Adrenal gland (tissue), 12 donors: ENCODE results near the gene LPCAT2. TPM values are rescaled to one million over a fixed set of nuclear protein-coding genes. Genes with fewer than 3 reads are reported as not detected.

Experiments
- DNase-seq, 7 donors: peaks; one replicate each; pipeline ENCODE4 v3.0.0-alpha.2; 2019 to 2020
- H3K27ac ChIP-seq, 5 donors: fragments of 200-600 bp; sonication (generic) in 4 of 5; 1 replicate in 3 of 5; 2 replicates in 2 of 5; pipeline versions ENCODE4 v1.5.1 to v1.8.0; 2016 to 2020; ENCODE audit warnings: mild to moderate bottlenecking in 1 of 5
- H3K27me3 ChIP-seq: fragments of 200-600 bp; 2 replicates; pipeline ENCODE4 v1.8.0; 2021
- H3K36me3 ChIP-seq, 2 donors: fragments of 200-600 bp; replicated peaks in 1 of 2; 1 replicate in 1 of 2; 2 replicates in 1 of 2; pipeline versions ENCODE4 v1.5.1 to v1.8.0; 2018 to 2022
- H3K4me1 ChIP-seq, 2 donors: fragments of 200-600 bp; replicated peaks in 1 of 2; 1 replicate in 1 of 2; 2 replicates in 1 of 2; pipeline versions ENCODE4 v1.5.1 to v1.8.0; 2018 to 2021
- H3K4me3 ChIP-seq, 4 donors: fragments of 200-600 bp; sonication (generic) in 3 of 4; one replicate each; pipeline ENCODE4 v1.5.1; 2016 to 2018
- H3K9me3 ChIP-seq, 3 donors: fragments of 200-600 bp; sonication (generic) in 1 of 3; replicated peaks in 1 of 3; 1 replicate in 2 of 3; 2 replicates in 1 of 3; pipeline versions ENCODE4 v1.5.1 to v1.8.0; 2016 to 2021
- CTCF ChIP-seq, 6 experiments: fragments of 450-650 bp in 4 of 6; fragments of 200-600 bp in 2 of 6; sonication (generic) in 1 of 6; IDR thresholded peaks; 1 replicate in 5 of 6; 2 replicates in 1 of 6; pipeline versions ENCODE4 v1.5.1 to v1.8.0; 2016 to 2021; ENCODE audit warnings: antibody characterized with exemption in 6 of 6, mild to moderate bottlenecking in 2 of 6, moderate library complexity in 1 of 6
- POLR2A ChIP-seq, 2 donors: fragments of 450-650 bp; IDR thresholded peaks; one replicate each; pipeline ENCODE4 v1.6.1; 2017; ENCODE audit warnings: antibody characterized with exemption in 2 of 2, mild to moderate bottlenecking in 2 of 2, moderate library complexity in 1 of 2
- WGBS, 4 donors: extraction: QIAGEN DNeasy Blood & Tissue Kit in 2 of 4; methylation state at CpG; one replicate each; pipeline versions ENCODE4 v1.1.5 to v1.1.7; 2013 to 2017; 5-methylcytosine and 5-hydroxymethylcytosine counted together
- intact Hi-C, 2 donors: fragments of 100-400 bp; cut with DNase I; formaldehyde crosslinking; loops; one replicate each; pipeline versions ENCODE4 v1.14.1 to v1.15.0; 2022 to 2023
- polyA plus RNA-seq, 3 donors: library from polyadenylated mRNA; stranded (reverse); fragments of 200-250 nt in 2 of 3; fragments of 350-450 nt in 1 of 3; fragmentation: Illumina TruSeq in 1 of 3; extraction: RNeasy Lipid Tissue Mini Kit (QIAGEN cat#74804) in 1 of 3; gene quantifications; one replicate each; pipeline ENCODE4 v1.2.3, GENCODE V29; 2013 to 2014
- total RNA-seq, 9 donors: library from RNA; depleted of rRNA in 4 of 9; stranded (reverse); fragments of >200 nt in 4 of 9; fragments of 120-200 nt in 1 of 9; fragmentation: NEBNext Ultra II Directional in 1 of 9; extraction: Animal tissue kit (Norgen Biotek cat#: 25700) in 1 of 9; gene quantifications; one replicate each; pipeline versions ENCODE4 v1.1.0 to v1.2.4, GENCODE V29; 2013 to 2023
- donor health status: healthy with polysubstance abuse.
- donor health status: Bipolar disorder and iron deficiency.
- donor health status: DM: yes; HTN: yes; CAD: no.
- donor health status: DM: no; HTN: no; CAD: no.
- donor health status: DM: no; HTN: no; CAD: no.
- donor health status: DM: yes; HTN: yes; CAD: no.

LPCAT2 gene
- total and polyA plus RNA-seq, 12 donors: 7.1 to 33.1 (median 16.4) TPM

- no peak overlapping the region for H3K27ac ChIP-seq
- WGBS, 4 donors: 0 to 98% (median 69%) methylated on average over 1 of the region's 1 CpG
- H3K36me3 ChIP-seq: no peaks in the 10 kb centered on the region
- no peak for TF ChIP-seq CTCF (IDR thresholded peaks at IDR 0.05)
- no peak for TF ChIP-seq POLR2A (IDR thresholded peaks at IDR 0.05)
- H3K4me3 ChIP-seq: no peak overlapping the region
- H3K4me1 ChIP-seq: peaks cover 0 to 13% of the 10 kb centered on the region in 2 donors
- H3K27me3 ChIP-seq: no peaks in the 10 kb centered on the region
- no peak for DNase-seq
- no peaks in the 10 kb centered on the region for H3K9me3 ChIP-seq
- intact Hi-C loops: no loop called here
Observed at GRCh38 chr16:55571191-55571897, 62.5 kb downstream of the LPCAT2 start.

- no peak for DNase-seq
- H3K4me1 ChIP-seq: peaks cover 0 to 13% of the 10 kb centered on the region in 2 donors
- H3K9me3 ChIP-seq: no peaks in the 10 kb centered on the region
- no peak overlapping the region for H3K27ac ChIP-seq
- no peaks in the 10 kb centered on the region for H3K36me3 ChIP-seq
- TF ChIP-seq CTCF (IDR thresholded peaks at IDR 0.05) (no peak), POLR2A (IDR thresholded peaks at IDR 0.05) (no peak)
- intact Hi-C loops: no loop called here
- no peak overlapping the region for H3K4me3 ChIP-seq
- H3K27me3 ChIP-seq: no peaks in the 10 kb centered on the region
- 86 to 92% (median 89%) methylated on average over 4 of the region's 4 CpGs for WGBS, 4 donors
Observed at GRCh38 chr16:55572439-55572838, 63.6 kb downstream of the LPCAT2 start.

- H3K36me3 ChIP-seq: peaks cover 0 to 10% of the 10 kb centered on the region in 2 donors
- H3K4me3 ChIP-seq: no peak overlapping the region
- H3K4me1 ChIP-seq: no peaks in the 10 kb centered on the region
- 65 to 81% (median 76%) methylated on average over 2 of the region's 2 CpGs for WGBS, 4 donors
- no peak for DNase-seq
- TF ChIP-seq POLR2A (IDR thresholded peaks at IDR 0.05): no peak
- no peak for TF ChIP-seq CTCF (IDR thresholded peaks at IDR 0.05)
- intact Hi-C loops: no loop called here
- H3K9me3 ChIP-seq: no peaks in the 10 kb centered on the region
- H3K27ac ChIP-seq: no peak overlapping the region
- no peaks in the 10 kb centered on the region for H3K27me3 ChIP-seq
Observed at GRCh38 chr16:55574811-55575210, 65.9 kb downstream of the LPCAT2 start.

GRCh38 chr16:55575496-55575895 is 66.6 kb downstream of the LPCAT2 start:
- no peak overlapping the region for H3K27ac ChIP-seq
- no peaks in the 10 kb centered on the region for H3K9me3 ChIP-seq
- WGBS, 4 donors: 74 to 89% (median 79%) methylated on average over 1 of the region's 1 CpG
- TF ChIP-seq POLR2A (IDR thresholded peaks at IDR 0.05) (no peak), CTCF (IDR thresholded peaks at IDR 0.05) (no peak)
- DNase-seq: no peak
- H3K36me3 ChIP-seq: peaks cover 0 to 11% of the 10 kb centered on the region in 2 donors
- H3K27me3 ChIP-seq: no peaks in the 10 kb centered on the region
- no peak overlapping the region for H3K4me3 ChIP-seq
- no peaks in the 10 kb centered on the region for H3K4me1 ChIP-seq
- intact Hi-C loops: no loop called here
